Midbrain (tissue), 1 donor: ENCODE data around the gene NR4A1.

Experiments used
- DNase-seq: peaks from one replicate; lab custom pipeline; 2025; lab: John Stamatoyannopoulos, UW

Gene NR4A1

GRCh38 chr12:52079576-52080402 is 28.5 kb downstream of the NR4A1 start, which contains the start of gene SMIM41:
Gene SMIM41, plus strand, starts transcription at chr12:52079704. Its CDS starts 76 bp downstream, at chr12:52079780.
- no peak for DNase-seq

GRCh38 chr12:52080403-52081251 is 29.4 kb downstream of the NR4A1 start:
- DNase-seq = no peak

GRCh38 chr12:52081263-52081733 is 30.1 kb downstream of the NR4A1 start:
- no peak for DNase-seq

- DNase-seq = no peak
Observed at GRCh38 chr12:52082026-52082668, 30.9 kb downstream of the NR4A1 start.

DNA sequence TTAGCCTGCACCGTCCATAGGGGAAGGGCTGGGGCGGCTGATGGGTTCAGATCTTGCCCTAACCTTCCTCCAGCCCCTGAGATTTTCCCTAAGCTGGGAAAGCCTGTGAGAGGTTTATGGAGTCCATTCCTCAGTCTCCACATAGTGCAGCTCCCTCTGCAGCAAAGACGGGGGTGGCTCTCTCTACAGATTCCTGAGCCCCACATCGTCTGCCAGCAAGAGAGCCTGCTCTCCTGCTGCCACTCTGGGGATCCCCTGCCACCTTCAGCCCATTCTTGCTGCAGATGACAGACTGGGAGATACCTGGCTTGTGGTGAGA is 31.4 kb downstream of the NR4A1 start:
- DNase-seq = no peak

- peak; percentile 39 for DNase-seq
Observed at GRCh38 chr12:52082988-52083637, 31.9 kb downstream of the NR4A1 start.

- no peak for DNase-seq
Observed at GRCh38 chr12:52083638-52083996, 32.4 kb downstream of the NR4A1 start.

- no peak for DNase-seq
Observed at GRCh38 chr12:52084491-52085231, 33.4 kb downstream of the NR4A1 start.

- no peak for DNase-seq
Observed at GRCh38 chr12:52085682-52086180, 34.5 kb downstream of the NR4A1 start.

- DNase-seq = no peak
Observed at GRCh38 chr12:52086366-52086765, 35.1 kb downstream of the NR4A1 start.

GRCh38 chr12:52086944-52087835 is 35.9 kb downstream of the NR4A1 start:
- no peak for DNase-seq

DNA sequence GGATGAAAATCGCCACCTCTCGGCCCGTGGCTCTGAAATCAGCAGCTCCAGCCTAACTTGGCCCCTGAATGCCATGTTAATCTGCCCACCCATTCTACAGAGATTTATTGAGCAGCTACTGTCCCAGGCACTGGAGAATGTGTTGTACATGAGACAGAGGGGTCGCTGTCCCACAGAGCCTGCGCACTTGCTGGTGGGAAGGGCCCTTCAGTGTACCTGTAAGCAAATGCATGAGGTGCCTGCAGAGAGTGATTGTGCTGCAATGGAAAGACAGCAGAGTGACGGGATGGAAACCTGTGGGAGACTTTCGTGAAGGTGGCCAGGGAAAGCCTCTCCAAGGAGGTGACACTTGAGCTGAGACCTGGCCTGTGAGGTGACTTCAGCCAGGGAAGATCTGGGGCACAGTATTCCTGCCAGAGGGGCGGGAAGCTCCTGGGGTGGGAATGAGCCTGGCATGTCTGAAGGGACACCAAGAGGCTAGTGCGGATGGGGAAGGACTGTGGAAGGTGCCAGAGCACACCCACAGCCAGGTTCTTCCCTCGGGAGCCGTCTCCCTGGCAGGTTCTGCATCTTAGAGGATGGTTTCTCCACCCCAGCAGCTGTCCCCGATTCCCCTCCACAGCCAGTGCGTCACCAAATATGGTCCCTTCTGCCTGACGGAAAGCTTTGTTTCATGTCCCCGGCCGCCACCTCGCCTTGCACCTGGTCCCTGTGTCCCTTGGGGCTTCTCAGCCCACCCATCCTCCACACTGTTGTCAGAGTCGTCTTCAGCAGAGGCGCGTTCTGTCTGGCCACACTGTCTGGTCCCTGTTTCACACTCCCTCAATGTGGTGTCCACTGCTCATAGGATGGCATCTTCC is 36.9 kb downstream of the NR4A1 start:
- no peak for DNase-seq

DNA sequence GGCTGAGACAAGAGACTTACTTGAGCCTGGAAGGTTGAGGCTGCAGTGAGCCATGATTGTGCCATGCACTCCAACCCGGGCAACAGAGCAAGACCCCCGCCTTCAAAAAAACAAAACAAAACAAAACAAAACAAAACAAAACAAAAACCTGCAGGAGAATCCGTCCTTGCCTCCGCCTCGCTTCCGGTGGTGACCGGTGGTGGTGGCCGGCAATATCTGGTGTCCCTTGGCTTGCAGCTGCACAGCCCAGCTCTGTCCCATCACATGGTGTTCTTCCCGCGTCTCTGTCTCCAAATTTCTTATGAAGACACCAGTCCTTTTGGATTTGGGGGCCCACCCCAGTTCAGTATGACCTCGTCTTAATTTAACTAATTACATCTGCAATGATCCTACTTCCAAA is 38.2 kb downstream of the NR4A1 start:
- DNase-seq = no peak

DNA sequence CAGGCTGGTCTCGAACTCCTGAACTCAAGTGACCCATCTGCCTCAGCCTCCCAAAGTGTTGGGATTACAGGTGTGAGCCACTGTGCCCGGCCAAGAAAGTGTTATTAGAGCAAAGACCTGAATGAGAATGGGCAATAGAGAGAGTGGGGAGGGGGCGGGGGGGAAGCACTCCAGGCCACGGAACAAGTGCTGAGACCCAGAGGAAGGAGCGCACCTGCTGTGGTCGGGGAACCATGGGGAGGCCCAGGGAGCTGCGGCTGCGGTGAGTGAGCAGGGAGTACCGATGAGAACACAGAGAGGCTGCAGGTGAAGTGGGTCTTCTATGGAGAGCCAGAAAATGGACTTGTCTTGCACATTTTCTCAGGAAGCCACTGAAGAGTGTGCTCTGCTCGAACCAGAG is 39.0 kb downstream of the NR4A1 start:
- DNase-seq = no peak

DNA sequence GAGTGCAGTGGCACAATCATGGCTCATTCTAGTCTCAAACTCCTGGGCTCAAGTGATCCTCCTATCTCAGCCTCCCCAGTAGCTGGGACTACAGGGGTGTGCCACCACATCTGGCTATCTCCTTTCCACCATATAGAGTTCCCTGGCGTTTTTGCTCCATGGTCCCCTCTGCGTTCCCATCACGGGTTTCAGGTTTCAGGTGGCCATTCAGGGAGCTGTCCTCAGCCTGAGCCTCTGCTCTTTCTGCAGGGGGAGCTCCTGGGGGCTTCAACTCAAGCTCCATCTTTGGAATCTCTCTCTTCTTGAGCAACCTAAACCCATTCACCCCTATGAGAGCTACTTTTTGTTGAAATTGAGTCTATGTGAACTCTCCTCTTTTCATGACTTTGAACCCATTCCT is 39.8 kb downstream of the NR4A1 start:
- no peak for DNase-seq

DNA sequence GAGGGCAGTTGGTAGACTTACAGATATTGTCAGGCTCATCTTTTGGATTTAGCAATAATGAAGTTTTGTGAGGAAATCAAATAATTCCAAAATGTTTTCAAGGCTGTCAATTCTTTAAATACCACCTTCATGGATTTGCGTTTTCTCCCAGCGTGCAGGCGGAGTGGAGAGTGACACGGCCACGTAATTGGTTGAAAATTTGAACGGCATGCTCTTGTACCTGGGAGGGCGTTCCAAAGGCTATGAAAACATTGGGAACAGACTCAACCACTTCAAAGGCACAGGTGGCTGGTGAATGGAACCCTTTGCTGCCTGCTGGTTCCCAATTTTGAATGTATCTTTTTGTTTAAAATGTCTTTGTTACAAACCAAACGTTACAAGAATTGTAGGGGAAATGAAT is 40.6 kb downstream of the NR4A1 start:
- no peak for DNase-seq

- no peak for DNase-seq
Observed at GRCh38 chr12:52093346-52093745, 42.1 kb downstream of the NR4A1 start.

DNA sequence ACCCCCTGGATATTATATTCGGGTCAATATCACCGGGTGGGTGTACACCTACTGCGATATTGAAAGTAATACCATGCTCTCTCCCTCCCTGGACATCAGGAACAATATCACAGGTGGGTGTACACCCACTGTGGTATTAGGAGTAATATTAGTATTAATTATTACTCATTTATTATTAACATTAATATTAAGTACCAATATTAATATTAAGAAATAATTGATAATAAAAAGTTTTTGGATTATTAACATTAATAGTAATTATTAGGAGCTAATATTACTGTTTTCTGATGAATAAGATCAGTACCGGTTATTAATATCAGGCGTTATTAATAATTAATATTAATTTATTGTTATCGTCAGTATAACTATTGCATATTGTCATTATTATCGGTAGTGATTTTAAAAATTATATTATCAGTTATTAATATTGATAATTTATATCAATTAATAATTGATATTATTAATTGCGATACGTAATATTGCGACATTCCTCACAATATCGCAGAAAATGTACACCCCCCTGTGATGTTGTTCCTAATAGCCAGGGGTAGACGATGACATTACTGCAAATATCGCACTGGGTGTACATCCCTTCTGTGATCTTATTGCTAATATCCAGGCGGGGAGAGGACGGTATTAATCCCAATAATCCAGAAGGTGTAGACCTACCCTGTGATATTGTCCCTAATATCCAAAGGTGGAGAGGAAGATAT is 45.2 kb downstream of the NR4A1 start:
- no peak for DNase-seq
